ENCODE measurements around the gene DRD3.

DRD3 gene

DNA sequence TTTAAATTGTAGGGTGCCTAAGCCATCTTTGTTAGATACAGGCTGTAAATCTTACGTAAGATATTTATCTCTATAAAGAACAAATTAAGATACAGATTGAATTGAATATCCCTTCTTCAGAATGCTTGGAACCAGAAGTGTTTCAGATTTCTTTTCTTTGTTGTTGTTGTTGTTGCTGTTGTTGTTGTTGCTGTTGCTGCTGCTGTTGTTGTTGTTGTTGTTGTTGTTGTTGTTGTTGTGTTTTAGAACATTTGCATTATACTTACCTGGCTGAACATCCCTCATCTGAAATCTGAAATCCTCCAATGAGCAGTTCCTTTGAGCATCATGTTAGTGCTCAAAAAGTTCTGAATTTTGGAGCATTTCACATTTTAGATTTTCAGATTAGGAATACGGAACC is 95.7 kb downstream of the DRD3 start:
- no peak overlapping the region for H3K27ac ChIP-seq (ENCODE audit: insufficient read depth, low read depth, low read length, poor library complexity, severe bottlenecking)
- 97 to 99% methylated on average over 1 to 2 of the region's 2 CpGs for WGBS, 2 experiments
- H3K4me3 ChIP-seq (ENCODE audit: insufficient read depth, low read depth, low read length), result no peak overlapping the region
- peaks cover 29% of the 10 kb centered on the region for H3K36me3 ChIP-seq (ENCODE audit: control insufficient read depth, insufficient read depth, low read length)
- no peaks in the 10 kb centered on the region for H3K9me3 ChIP-seq (ENCODE audit: control insufficient read depth, low read length)
- no peaks in the 10 kb centered on the region for H3K27me3 ChIP-seq (ENCODE audit: control insufficient read depth, insufficient read depth, low read length, poor library complexity, severe bottlenecking)
- no peaks in the 10 kb centered on the region for H3K4me1 ChIP-seq (ENCODE audit: control insufficient read depth, insufficient read depth, low read length)

DNA sequence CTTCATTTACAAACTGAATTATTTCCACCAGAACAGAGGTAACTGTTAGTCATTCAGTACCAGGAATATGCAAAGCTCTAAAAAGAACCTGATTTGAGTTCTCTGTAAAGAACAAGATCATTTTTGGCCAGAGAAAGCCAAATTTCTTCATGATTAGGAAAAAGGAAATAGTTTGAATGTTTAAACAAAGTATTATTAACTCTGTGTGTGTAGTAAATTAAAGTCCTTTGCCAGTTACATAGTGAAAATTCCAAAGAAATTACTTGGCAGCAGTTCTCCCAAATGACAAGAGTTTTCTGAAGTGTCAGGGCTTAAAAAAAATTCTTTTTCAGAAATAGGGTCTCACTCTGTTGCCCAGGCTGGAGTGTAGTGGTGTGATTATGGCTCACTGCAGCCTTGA is 97.8 kb downstream of the DRD3 start:
- H3K4me1 ChIP-seq (ENCODE audit: control insufficient read depth, insufficient read depth, low read length), result no peaks in the 10 kb centered on the region
- no peak overlapping the region for H3K27ac ChIP-seq (ENCODE audit: insufficient read depth, low read depth, low read length, poor library complexity, severe bottlenecking)
- H3K27me3 ChIP-seq (ENCODE audit: control insufficient read depth, insufficient read depth, low read length, poor library complexity, severe bottlenecking), result no peaks in the 10 kb centered on the region
- H3K9me3 ChIP-seq (ENCODE audit: control insufficient read depth, low read length), result no peaks in the 10 kb centered on the region
- peaks cover 33% of the 10 kb centered on the region for H3K36me3 ChIP-seq (ENCODE audit: control insufficient read depth, insufficient read depth, low read length)
- no peak overlapping the region for H3K4me3 ChIP-seq (ENCODE audit: insufficient read depth, low read depth, low read length)

- Histone ChIP-seq H3K4me3 (ENCODE audit: insufficient read depth, low read depth, low read length) (no peak overlapping the region), H3K27ac (ENCODE audit: insufficient read depth, low read depth, low read length, poor library complexity, severe bottlenecking) (no peak overlapping the region), H3K9me3 (ENCODE audit: control insufficient read depth, low read length) (no peaks in the 10 kb centered on the region), H3K36me3 (ENCODE audit: control insufficient read depth, insufficient read depth, low read length) (peaks cover 30% of the 10 kb centered on the region), H3K27me3 (ENCODE audit: control insufficient read depth, insufficient read depth, low read length, poor library complexity, severe bottlenecking) (no peaks in the 10 kb centered on the region), H3K4me1 (ENCODE audit: control insufficient read depth, insufficient read depth, low read length) (no peaks in the 10 kb centered on the region)
Observed at GRCh38 chr3:114080201-114080600, 98.7 kb downstream of the DRD3 start.

GRCh38 chr3:114079761-114080160 is 99.1 kb downstream of the DRD3 start:
- H3K36me3 ChIP-seq (ENCODE audit: control insufficient read depth, insufficient read depth, low read length), result peaks cover 30% of the 10 kb centered on the region
- no peak overlapping the region for H3K27ac ChIP-seq (ENCODE audit: insufficient read depth, low read depth, low read length, poor library complexity, severe bottlenecking)
- H3K9me3 ChIP-seq (ENCODE audit: control insufficient read depth, low read length), result no peaks in the 10 kb centered on the region
- 92 to 95% methylated on average over 5 of the region's 5 CpGs for WGBS, 2 experiments
- no peaks in the 10 kb centered on the region for H3K27me3 ChIP-seq (ENCODE audit: control insufficient read depth, insufficient read depth, low read length, poor library complexity, severe bottlenecking)
- no peaks in the 10 kb centered on the region for H3K4me1 ChIP-seq (ENCODE audit: control insufficient read depth, insufficient read depth, low read length)
- no peak overlapping the region for H3K4me3 ChIP-seq (ENCODE audit: insufficient read depth, low read depth, low read length)

- H3K9me3 ChIP-seq (ENCODE audit: control insufficient read depth, low read length), result no peaks in the 10 kb centered on the region
- no peak overlapping the region for H3K4me3 ChIP-seq (ENCODE audit: insufficient read depth, low read depth, low read length)
- peaks cover 36% of the 10 kb centered on the region for H3K36me3 ChIP-seq (ENCODE audit: control insufficient read depth, insufficient read depth, low read length)
- H3K4me1 ChIP-seq (ENCODE audit: control insufficient read depth, insufficient read depth, low read length), result no peaks in the 10 kb centered on the region
- H3K27ac ChIP-seq (ENCODE audit: insufficient read depth, low read depth, low read length, poor library complexity, severe bottlenecking), result no peak overlapping the region
- H3K27me3 ChIP-seq (ENCODE audit: control insufficient read depth, insufficient read depth, low read length, poor library complexity, severe bottlenecking), result no peaks in the 10 kb centered on the region
Observed at GRCh38 chr3:114078126-114078525, 100.7 kb downstream of the DRD3 start.
